Spleen (tissue), 11 donors: ENCODE results near the gene PADI2. TPM values are rescaled to one million over a fixed set of nuclear protein-coding genes. Genes with fewer than 3 reads are reported as not detected.
A peak's percentile ranks its signal among the peaks of the same experiment; 100 is the strongest.

ENCODE experiments used
- DNase-seq: peaks from one replicate; pipeline ENCODE4 v3.0.0-alpha.2; 2020
- H3K27ac ChIP-seq, 8 donors: fragments of 200-600 bp; sonication (generic) in 7 of 8; 1 replicate in 4 of 8; 2 replicates in 4 of 8; pipeline versions ENCODE4 v1.5.0 to v1.8.0; 2016 to 2021; ENCODE audit warnings: inconsistent platforms in 4 of 8, mild to moderate bottlenecking in 4 of 8, moderate library complexity in 1 of 8
- H3K27me3 ChIP-seq, 7 donors: fragments of 200-600 bp; sonication (generic) in 6 of 7; replicated peaks in 1 of 7; 1 replicate in 4 of 7; 2 replicates in 3 of 7; pipeline versions ENCODE4 v1.5.0 to v1.8.0; 2016 to 2021; ENCODE audit warnings: inconsistent platforms in 3 of 7, mild to moderate bottlenecking in 1 of 7
- H3K36me3 ChIP-seq, 6 donors: fragments of 200-600 bp; sonication (generic) in 5 of 6; 1 replicate in 4 of 6; 2 replicates in 2 of 6; pipeline versions ENCODE4 v1.5.0 to v1.8.0; 2016 to 2021; ENCODE audit warnings: inconsistent platforms in 2 of 6
- H3K4me1 ChIP-seq, 6 donors: fragments of 200-600 bp; sonication (generic) in 5 of 6; 1 replicate in 3 of 6; 2 replicates in 3 of 6; pipeline versions ENCODE4 v1.5.0 to v1.8.0; 2016 to 2021; ENCODE audit warnings: inconsistent platforms in 3 of 6
- H3K4me3 ChIP-seq, 8 donors: fragments of 200-600 bp; sonication (generic) in 7 of 8; 1 replicate in 4 of 8; 2 replicates in 4 of 8; pipeline versions ENCODE4 v1.5.0 to v1.8.0; 2016 to 2021; ENCODE audit warnings: inconsistent platforms in 4 of 8, mild to moderate bottlenecking in 4 of 8, moderate library complexity in 2 of 8
- H3K9me3 ChIP-seq, 8 donors: fragments of 200-600 bp; sonication (generic) in 7 of 8; 1 replicate in 4 of 8; 2 replicates in 4 of 8; pipeline versions ENCODE4 v1.5.0 to v1.8.0; 2016 to 2021; ENCODE audit warnings: inconsistent platforms in 4 of 8
- CTCF ChIP-seq, 11 experiments: fragments of 200-600 bp in 7 of 11; fragments of 450-650 bp in 4 of 11; sonication (generic) in 4 of 11; IDR thresholded peaks in 8 of 11; conservative IDR thresholded peaks in 3 of 11; 1 replicate in 7 of 11; 2 replicates in 4 of 11; pipeline versions ENCODE4 v1.4.0 to v1.8.0; 2016 to 2021; ENCODE audit warnings: antibody characterized with exemption in 11 of 11, inconsistent platforms in 4 of 11, mild to moderate bottlenecking in 1 of 11
- POLR2A ChIP-seq, 3 donors: fragments of 450-650 bp; IDR thresholded peaks; one replicate each; pipeline ENCODE4 v1.5.1; 2017; ENCODE audit warnings: antibody characterized with exemption in 3 of 3, mild to moderate bottlenecking in 1 of 3
- POLR2AphosphoS5 ChIP-seq, 3 donors: sonication (generic); formaldehyde crosslinking; IDR thresholded peaks; one replicate each; pipeline ENCODE4 v1.5.1; 2017; ENCODE audit warnings: antibody characterized with exemption in 3 of 3
- WGBS, 5 donors: extraction: QIAGEN DNeasy Blood & Tissue Kit in 3 of 5; methylation state at CpG; one replicate each; pipeline versions ENCODE4 v1.1.5 to v1.1.7; 2013 to 2018; 5-methylcytosine and 5-hydroxymethylcytosine counted together
- intact Hi-C: fragments of 100-400 bp; cut with DNase I; formaldehyde crosslinking; loops from one replicate; pipeline ENCODE4 v1.15.0; 2023; ENCODE audit warnings: low total_unique reads
- polyA plus RNA-seq, 3 donors: library from polyadenylated mRNA; stranded (reverse); fragments of 200-250 nt; gene quantifications; one replicate each; pipeline ENCODE4 v1.2.1, GENCODE V29; 2013
- total RNA-seq, 7 donors: library from RNA; depleted of rRNA in 3 of 7; stranded (reverse); fragments of >200 nt in 3 of 7; fragmentation: NEBNext Ultra II Directional in 4 of 7; extraction: Animal tissue kit (Norgen Biotek cat#: 25700) in 4 of 7; gene quantifications; one replicate each; pipeline versions ENCODE4 v1.1.0 to v1.2.1, GENCODE V29; 2016 to 2021
- donor health status: healthy with polysubstance abuse.
- donor health status: DM: no; HTN: no; CAD: no; lungs with moderate emphysema.
- donor health status: DM: no; HTN: no; CAD: no.
- donor health status: Bipolar disorder and iron deficiency.
- donor health status: healthy.
- donor health status: DM: no; HTN: no; CAD: no.
- donor health status: DM: yes; HTN: yes; CAD: no.

Gene PADI2
- total and polyA plus RNA-seq, 10 donors: 0.50 to 63.6 (median 18.6) TPM

GRCh38 chr1:17128361-17128760 lies 9.1 kb upstream of the PADI2 start:
- intact Hi-C loops: no loop called here
- no peak for DNase-seq
- Histone ChIP-seq H3K4me1 (peaks cover 0 to 34% (median 19%) of the 10 kb centered on the region in 6 donors), H3K36me3 (no peaks in the 10 kb centered on the region), H3K27me3 (peaks cover 0 to 11% (median 0%) of the 10 kb centered on the region in 7 donors), H3K4me3 (no peak overlapping the region), H3K9me3 (no peaks in the 10 kb centered on the region), H3K27ac (peak overlapping the region; percentile 0 to 76 (median 50))
- WGBS, 5 donors: 5 to 13% (median 7%) methylated on average over 5 of the region's 5 CpGs
- TF ChIP-seq POLR2A (IDR thresholded peaks at IDR 0.05) (no peak), POLR2AphosphoS5 (IDR thresholded peaks at IDR 0.05) (peak in 1 of 3 donors; percentile 51)

DNA sequence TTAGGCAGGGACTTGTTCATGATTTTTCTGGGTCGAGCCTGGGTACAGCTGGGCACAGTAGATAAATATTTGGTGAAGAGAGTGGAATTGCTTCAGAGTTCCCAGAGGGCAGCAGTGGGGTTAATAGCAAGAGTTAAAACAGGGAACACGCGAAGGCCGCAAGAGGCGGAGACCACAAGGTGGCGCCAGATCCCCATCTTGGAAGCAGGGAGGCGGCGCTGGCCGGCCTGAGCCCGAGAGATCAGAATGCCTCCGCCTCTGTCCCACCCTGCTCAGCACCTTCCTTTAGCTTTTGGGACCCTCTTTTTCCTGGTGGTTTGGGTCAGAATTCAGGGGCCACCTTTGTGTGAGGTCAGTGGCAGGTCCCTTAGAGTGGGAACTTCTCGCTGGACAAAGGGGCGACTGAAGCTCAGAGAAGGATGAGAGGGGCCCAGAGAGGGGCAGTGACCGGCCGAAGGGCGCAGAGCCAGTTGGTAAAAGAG lies 6.5 kb upstream of the PADI2 start:
- peak; percentile 96 for DNase-seq
- Histone ChIP-seq H3K36me3 (no peaks in the 10 kb centered on the region), H3K27ac (peak overlapping the region in 1 of 8 donors; percentile 11), H3K4me1 (peaks cover 0 to 60% (median 24%) of the 10 kb centered on the region in 6 donors), H3K4me3 (no peak overlapping the region), H3K27me3 (peaks cover 0 to 9% (median 0%) of the 10 kb centered on the region in 7 donors), H3K9me3 (no peaks in the 10 kb centered on the region)
- TF ChIP-seq POLR2A (IDR thresholded peaks at IDR 0.05): no peak
- peak; percentile 81 to 95 (median 91) for TF ChIP-seq CTCF (IDR thresholded peaks at IDR 0.05 in 8 of 11, conservative IDR thresholded peaks at IDR 0.05 in 3 of 11)
- peak in 1 of 3 donors; percentile 28 for TF ChIP-seq POLR2AphosphoS5 (IDR thresholded peaks at IDR 0.05)
- intact Hi-C loops: loop anchor here (2.0 kb wide), 1 partner anchor 111 kb away; no protein-coding TSS in a partner anchor
- 20 to 24% (median 22%) methylated on average over 16 of the region's 16 CpGs for WGBS, 5 donors

DNA sequence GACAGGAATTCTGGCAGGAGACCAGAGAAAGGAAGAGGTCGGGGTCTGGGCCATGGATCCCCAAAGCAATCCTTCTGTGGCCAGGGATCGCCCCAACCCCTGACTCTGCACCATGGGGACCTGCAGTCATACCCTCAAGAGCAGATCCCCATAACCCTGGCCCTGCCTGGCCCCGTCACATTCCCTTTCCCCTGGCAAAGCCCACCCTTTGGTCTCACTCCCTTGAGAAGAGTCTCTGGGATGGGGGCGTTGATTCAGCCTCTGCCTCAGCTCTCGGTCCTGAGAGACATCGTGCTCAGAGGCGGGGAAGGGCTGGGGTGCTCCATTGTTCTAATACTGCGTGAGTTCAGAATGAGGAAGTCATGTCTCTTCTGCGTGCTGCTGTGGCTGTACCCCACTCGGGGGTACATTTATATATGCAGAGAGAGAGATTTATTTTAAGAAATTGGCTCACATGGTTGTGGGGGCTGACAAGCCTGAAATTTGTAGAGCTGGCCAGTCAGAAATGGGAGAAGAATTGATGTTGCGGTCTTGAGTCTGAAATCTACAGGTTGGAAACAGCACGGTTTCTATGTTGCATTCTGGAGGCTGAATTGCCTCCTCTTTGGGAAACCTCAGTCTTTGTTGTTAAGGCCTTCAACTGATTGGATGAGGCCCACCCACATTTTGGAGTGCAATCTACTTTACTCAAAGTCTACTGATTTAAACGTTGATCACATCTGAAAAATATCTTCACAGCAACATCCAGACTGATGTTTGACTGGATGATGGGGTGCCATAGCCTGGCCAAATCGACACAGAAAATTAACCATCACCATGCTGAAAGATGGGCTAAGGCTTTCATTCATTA lies 4.2 kb upstream of the PADI2 start:
- WGBS, 5 donors: 55 to 65% (median 63%) methylated on average over 14 of the region's 14 CpGs
- TF ChIP-seq CTCF (IDR thresholded peaks at IDR 0.05 in 8 of 11, conservative IDR thresholded peaks at IDR 0.05 in 3 of 11): no peak
- TF ChIP-seq POLR2A (IDR thresholded peaks at IDR 0.05): no peak
- TF ChIP-seq POLR2AphosphoS5 (IDR thresholded peaks at IDR 0.05): no peak
- no peaks in the 10 kb centered on the region for H3K36me3 ChIP-seq
- H3K27me3 ChIP-seq: peaks cover 0 to 33% (median 14%) of the 10 kb centered on the region in 7 donors
- H3K27ac ChIP-seq: peak overlapping the region in 1 of 8 donors; percentile 55
- H3K4me3 ChIP-seq: no peak overlapping the region
- no peaks in the 10 kb centered on the region for H3K9me3 ChIP-seq
- H3K4me1 ChIP-seq: peaks cover 5 to 72% (median 35%) of the 10 kb centered on the region in 6 donors
- DNase-seq: no peak
- intact Hi-C loops: loop anchor here (2.0 kb wide), 1 partner anchor 113 kb away; no protein-coding TSS in a partner anchor

DNA sequence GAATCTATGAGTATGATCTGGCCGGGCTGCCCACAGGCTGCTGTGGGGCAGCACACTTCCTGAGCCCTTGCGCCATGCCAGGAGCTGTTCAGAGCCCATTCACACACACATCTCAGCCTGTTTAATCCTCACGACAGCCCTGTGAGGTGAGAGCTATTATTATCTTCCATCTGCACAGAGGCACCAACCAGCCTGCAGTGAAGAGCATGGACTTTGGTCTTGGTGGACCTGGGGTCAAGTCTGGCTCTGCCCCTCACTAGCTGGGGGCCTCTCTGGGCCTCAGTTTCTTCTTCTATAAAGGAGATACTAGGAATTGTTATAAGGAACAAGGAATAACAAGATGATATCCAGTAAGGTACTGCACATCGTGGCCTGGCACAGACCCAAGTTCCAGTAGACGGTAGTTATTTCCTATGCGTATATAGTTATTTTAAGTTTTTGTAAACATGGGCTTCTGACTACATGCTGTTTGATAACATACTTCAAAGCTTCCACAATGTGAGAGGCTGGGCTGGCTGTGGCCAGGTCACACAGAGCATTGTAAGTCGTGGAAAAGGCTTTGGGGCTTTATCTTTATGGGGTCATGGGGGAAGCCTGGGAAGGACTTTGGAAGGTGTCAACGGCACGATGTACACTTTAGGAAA lies 3.4 kb upstream of the PADI2 start:
- 40 to 54% (median 42%) methylated on average over 8 to 9 of the region's 9 CpGs for WGBS, 5 donors
- peak overlapping the region in 2 of 8 donors; percentile 5 to 55 for H3K27ac ChIP-seq
- H3K4me3 ChIP-seq: no peak overlapping the region
- peaks cover 5 to 72% (median 33%) of the 10 kb centered on the region in 6 donors for H3K4me1 ChIP-seq
- H3K9me3 ChIP-seq: no peaks in the 10 kb centered on the region
- intact Hi-C loops: no loop called here
- peaks cover 0 to 41% (median 20%) of the 10 kb centered on the region in 7 donors for H3K27me3 ChIP-seq
- no peaks in the 10 kb centered on the region for H3K36me3 ChIP-seq
- TF ChIP-seq CTCF (IDR thresholded peaks at IDR 0.05 in 8 of 11, conservative IDR thresholded peaks at IDR 0.05 in 3 of 11): no peak
- TF ChIP-seq POLR2AphosphoS5 (IDR thresholded peaks at IDR 0.05): no peak
- TF ChIP-seq POLR2A (IDR thresholded peaks at IDR 0.05): no peak
- DNase-seq: peak; percentile 41
